ENCODE data around the gene AURKB.

- TF ChIP-seq CTCF (IDR thresholded peaks at IDR 0.05) (no peak), POLR2A (IDR thresholded peaks at IDR 0.05) (no peak), POLR2AphosphoS5 (IDR thresholded peaks at IDR 0.05) (no peak), EP300 (IDR thresholded peaks at IDR 0.05) (no peak)
Measured at GRCh38 chr17:8163978-8164814, 46.2 kb downstream of the AURKB start.
